ENCODE results near the gene ATP23. TPM values are rescaled to one million over a fixed set of nuclear protein-coding genes. Genes with fewer than 3 reads are reported as not detected.

Gene ATP23
- total RNA-seq, 2 experiments from 2014 or later = 27.5 to 51.3 TPM

DNA sequence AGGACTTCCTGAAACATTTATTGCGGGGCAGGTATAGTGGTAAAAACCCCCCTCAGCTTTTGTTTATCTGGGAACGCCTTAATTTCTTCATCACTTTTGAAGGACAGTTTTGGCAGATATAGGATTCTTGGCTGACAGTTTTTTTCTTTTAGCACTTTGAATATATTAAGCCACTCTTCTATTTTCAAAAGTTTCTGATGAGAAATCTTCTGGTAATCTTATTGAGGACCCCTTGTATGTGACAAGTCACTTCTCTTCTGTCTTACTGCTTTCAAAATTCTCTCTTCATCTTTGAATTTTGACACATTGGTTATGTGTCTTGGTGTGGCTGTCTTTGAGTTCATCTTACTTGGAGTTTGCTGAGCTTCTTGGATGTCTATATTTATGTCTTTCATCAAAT lies 59.1 kb downstream of the ATP23 start:
- CTCF ChIA-PET (ENCODE audit: unreplicated experiment) = no interaction called here
- Histone ChIP-seq H3K36me3 (ENCODE audit: insufficient read depth, low read length) (no peaks in the 10 kb centered on the region), H2AFZ (ENCODE audit: low read length) (no peak overlapping the region), H3K9me2 (ENCODE audit: insufficient read depth, low read length) (no peaks in the 10 kb centered on the region), H3K4me1 (ENCODE audit: insufficient read depth, low read length, poor library complexity, severe bottlenecking) (no peaks in the 10 kb centered on the region), H3K4me3 (ENCODE audit: low read depth, low read length, poor library complexity, severe bottlenecking) (no peak overlapping the region), H4K20me1 (ENCODE audit: insufficient read depth, low read length) (no peaks in the 10 kb centered on the region), H3K27ac (ENCODE audit: low read depth, low read length, poor library complexity, severe bottlenecking) (no peak overlapping the region), H3K79me2 (ENCODE audit: insufficient read depth, low read depth, low read length) (no peaks in the 10 kb centered on the region), H3K4me2 (ENCODE audit: low read length) (no peak overlapping the region), H3K9me3 (ENCODE audit: low read length) (no peaks in the 10 kb centered on the region)
- POLR2A ChIA-PET = no interaction called here
- no peak for DNase-seq (ENCODE audit: low spot score)
- no TSS peak for BruUV-seq (replicated peaks)
- intact Hi-C loops (cut with micrococcal nuclease; ENCODE audit: unreplicated experiment) = no loop called here
- TF ChIP-seq CTCF (conservative IDR thresholded peaks at IDR 0.05; ENCODE audit: low read length) = no peak
- no peak for TF ChIP-seq EZH2phosphoT487 (IDR thresholded peaks at IDR 0.05; ENCODE audit: borderline replicate concordance, low read depth, low read length)

- intact Hi-C loops (cut with micrococcal nuclease; ENCODE audit: unreplicated experiment) = no loop called here
- no peak for DNase-seq (ENCODE audit: low spot score)
- no TSS peak for BruUV-seq (replicated peaks)
- Histone ChIP-seq H3K9me2 (ENCODE audit: insufficient read depth, low read length) (no peaks in the 10 kb centered on the region), H3K4me1 (ENCODE audit: insufficient read depth, low read length, poor library complexity, severe bottlenecking) (no peaks in the 10 kb centered on the region), H3K79me2 (ENCODE audit: insufficient read depth, low read depth, low read length) (no peaks in the 10 kb centered on the region), H3K9me3 (ENCODE audit: low read length) (no peaks in the 10 kb centered on the region), H4K20me1 (ENCODE audit: insufficient read depth, low read length) (no peaks in the 10 kb centered on the region), H3K36me3 (ENCODE audit: insufficient read depth, low read length) (no peaks in the 10 kb centered on the region), H3K27ac (ENCODE audit: low read depth, low read length, poor library complexity, severe bottlenecking) (no peak overlapping the region), H3K4me3 (ENCODE audit: low read depth, low read length, poor library complexity, severe bottlenecking) (no peak overlapping the region), H2AFZ (ENCODE audit: low read length) (no peak overlapping the region), H3K4me2 (ENCODE audit: low read length) (no peak overlapping the region)
- no peak for TF ChIP-seq EZH2phosphoT487 (IDR thresholded peaks at IDR 0.05; ENCODE audit: borderline replicate concordance, low read depth, low read length)
- no peak for TF ChIP-seq CTCF (conservative IDR thresholded peaks at IDR 0.05; ENCODE audit: low read length)
- CTCF ChIA-PET (ENCODE audit: unreplicated experiment) = no interaction called here
- POLR2A ChIA-PET = interaction anchor here (0.6 to 1.0 kb wide), 2 partner anchors 29 to 1043 kb away, joined by 3 read pairs; no protein-coding TSS in a partner anchor
These were observed 66.5 kb downstream of the ATP23 start for GRCh38 chr12:58007875-58008274.

GRCh38 chr12:58008634-58009033 lies 67.3 kb downstream of the ATP23 start:
- H4K20me1 ChIP-seq (ENCODE audit: insufficient read depth, low read length) = no peaks in the 10 kb centered on the region
- H3K4me3 ChIP-seq (ENCODE audit: low read depth, low read length, poor library complexity, severe bottlenecking) = no peak overlapping the region
- BruUV-seq (replicated peaks) = no TSS peak
- no peak overlapping the region for H3K27ac ChIP-seq (ENCODE audit: low read depth, low read length, poor library complexity, severe bottlenecking)
- intact Hi-C loops (cut with micrococcal nuclease; ENCODE audit: unreplicated experiment) = no loop called here
- H2AFZ ChIP-seq (ENCODE audit: low read length) = no peak overlapping the region
- CTCF ChIA-PET (ENCODE audit: unreplicated experiment) = no interaction called here
- POLR2A ChIA-PET = no interaction called here
- no peak overlapping the region for H3K4me2 ChIP-seq (ENCODE audit: low read length)
- TF ChIP-seq EZH2phosphoT487 (IDR thresholded peaks at IDR 0.05; ENCODE audit: borderline replicate concordance, low read depth, low read length) (no peak), CTCF (conservative IDR thresholded peaks at IDR 0.05; ENCODE audit: low read length) (no peak)
- H3K9me2 ChIP-seq (ENCODE audit: insufficient read depth, low read length) = no peaks in the 10 kb centered on the region
- H3K79me2 ChIP-seq (ENCODE audit: insufficient read depth, low read depth, low read length) = no peaks in the 10 kb centered on the region
- H3K9me3 ChIP-seq (ENCODE audit: low read length) = no peaks in the 10 kb centered on the region
- no peaks in the 10 kb centered on the region for H3K36me3 ChIP-seq (ENCODE audit: insufficient read depth, low read length)
- H3K4me1 ChIP-seq (ENCODE audit: insufficient read depth, low read length, poor library complexity, severe bottlenecking) = no peaks in the 10 kb centered on the region
- no peak for DNase-seq (ENCODE audit: low spot score)

Other genes starting within 250 kb of the ATP23 start
- 82.6 and 104 TPM in 2 replicates for gene OS9, start 247.4 kb upstream of the ATP23 start, total RNA-seq (2014; rRNA removed; shearing (Covaris generic))
- gene OS9, start 247.4 kb upstream of the ATP23 start, total RNA-seq (2022) = 109 and 112 TPM in 2 replicates
- 10.7 and 14.8 TPM in 2 replicates for gene AGAP2, start 202.8 kb upstream of the ATP23 start, total RNA-seq (2014; rRNA removed; shearing (Covaris generic))
- 26.5 and 28.8 TPM in 2 replicates for gene AGAP2, start 202.8 kb upstream of the ATP23 start, total RNA-seq (2022)
- gene TSPAN31, start 196.5 kb upstream of the ATP23 start, total RNA-seq (2014; rRNA removed; shearing (Covaris generic)) = 0.80 and 2.4 TPM in 2 replicates
- 6.3 and 6.4 TPM in 2 replicates for gene TSPAN31, start 196.5 kb upstream of the ATP23 start, total RNA-seq (2022)
- gene CDK4, start 189.3 kb upstream of the ATP23 start, total RNA-seq (2014; rRNA removed; shearing (Covaris generic)) = 272 and 280 TPM in 2 replicates
- gene CDK4, start 189.3 kb upstream of the ATP23 start, total RNA-seq (2022) = 172 and 192 TPM in 2 replicates
- 29.3 and 29.4 TPM in 2 replicates for gene MARCHF9, start 186.5 kb upstream of the ATP23 start, total RNA-seq (2014; rRNA removed; shearing (Covaris generic))
- gene MARCHF9, start 186.5 kb upstream of the ATP23 start, total RNA-seq (2022) = 46.2 and 47.7 TPM in 2 replicates
- gene CYP27B1, start 174.5 kb upstream of the ATP23 start, total RNA-seq (2014; rRNA removed; shearing (Covaris generic)) = 6.5 and 7.1 TPM in 2 replicates
- gene CYP27B1, start 174.5 kb upstream of the ATP23 start, total RNA-seq (2022) = 6.6 and 6.9 TPM in 2 replicates
- 12.5 and 22.2 TPM in 2 replicates for gene METTL1, start 169.5 kb upstream of the ATP23 start, total RNA-seq (2014; rRNA removed; shearing (Covaris generic))
- gene METTL1, start 169.5 kb upstream of the ATP23 start, total RNA-seq (2022) = 23.6 and 27.0 TPM in 2 replicates
- gene EEF1AKMT3, start 169.0 kb upstream of the ATP23 start, total RNA-seq (2014; rRNA removed; shearing (Covaris generic)) = 3.4 and 5.3 TPM in 2 replicates
- 6.3 TPM in 2 replicates for gene EEF1AKMT3, start 169.0 kb upstream of the ATP23 start, total RNA-seq (2022)
- 35.2 and 49.8 TPM in 2 replicates for gene TSFM, start 158.8 kb upstream of the ATP23 start, total RNA-seq (2014; rRNA removed; shearing (Covaris generic))
- gene TSFM, start 158.8 kb upstream of the ATP23 start, total RNA-seq (2022) = 38.5 and 49.8 TPM in 2 replicates
- gene AVIL, start 122.8 kb upstream of the ATP23 start, total RNA-seq (2014; rRNA removed; shearing (Covaris generic)) = 0.23 and 1.2 TPM in 2 replicates
- gene AVIL, start 122.8 kb upstream of the ATP23 start, total RNA-seq (2022) = 1.6 and 2.6 TPM in 2 replicates
- 38.8 and 44.2 TPM in 2 replicates for gene CTDSP2, start 94.8 kb upstream of the ATP23 start, total RNA-seq (2014; rRNA removed; shearing (Covaris generic))
- 118 and 145 TPM in 2 replicates for gene CTDSP2, start 94.8 kb upstream of the ATP23 start, total RNA-seq (2022)